GM18511 (cell line): ENCODE measurements around the gene PCK1.

Experiments used
- ATAC-seq: cut with Tn5 transposase; IDR thresholded peaks from one replicate; pipeline ENCODE4 v1.9.1; 2021; ENCODE audit warnings: mild to moderate bottlenecking, moderate library complexity; ENCODE audit not compliant: unreplicated experiment

PCK1 gene

DNA sequence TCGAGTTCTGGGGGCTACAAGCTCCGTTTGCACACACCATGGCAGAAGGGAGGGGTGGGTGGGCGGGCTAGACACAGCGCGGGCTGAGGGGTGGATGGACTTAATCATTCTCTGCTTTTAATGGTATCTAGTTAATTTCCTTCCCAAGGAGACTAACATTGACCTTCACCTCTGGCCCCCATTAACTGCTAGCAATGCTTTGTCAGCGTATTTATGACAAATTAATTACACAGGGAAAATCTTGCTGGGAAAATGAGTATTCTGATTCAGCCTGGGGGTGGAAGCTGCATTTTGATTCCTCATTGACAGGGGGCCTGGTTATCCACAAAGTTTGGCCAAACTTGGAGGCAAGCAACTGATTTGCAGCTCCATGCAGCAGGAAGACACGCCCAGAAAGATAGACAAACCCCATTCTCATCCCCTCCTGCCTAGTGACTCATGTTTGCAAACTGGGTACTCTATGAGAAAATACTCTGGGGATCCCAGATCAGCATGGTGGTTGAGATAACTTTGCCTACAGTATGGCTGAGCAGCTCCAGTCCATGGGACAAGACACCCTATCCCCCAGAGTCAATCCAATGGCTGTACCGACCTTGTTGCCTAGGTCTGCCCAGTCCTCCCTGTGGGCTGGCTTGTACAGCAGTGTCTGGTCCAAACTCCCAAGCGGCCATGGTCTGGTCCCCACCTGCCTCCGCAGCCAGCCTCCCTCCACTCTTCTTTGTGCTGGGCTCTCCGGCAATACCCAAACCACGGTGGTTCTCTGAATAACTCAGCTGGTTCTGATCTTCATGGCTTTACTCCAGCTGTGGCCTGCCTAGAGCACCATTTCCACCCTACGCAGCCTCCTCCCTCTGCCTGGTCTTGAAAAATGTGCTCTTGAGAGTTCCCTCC, 39.7 kb downstream of the PCK1 start:
- ATAC-seq, result no peak

DNA sequence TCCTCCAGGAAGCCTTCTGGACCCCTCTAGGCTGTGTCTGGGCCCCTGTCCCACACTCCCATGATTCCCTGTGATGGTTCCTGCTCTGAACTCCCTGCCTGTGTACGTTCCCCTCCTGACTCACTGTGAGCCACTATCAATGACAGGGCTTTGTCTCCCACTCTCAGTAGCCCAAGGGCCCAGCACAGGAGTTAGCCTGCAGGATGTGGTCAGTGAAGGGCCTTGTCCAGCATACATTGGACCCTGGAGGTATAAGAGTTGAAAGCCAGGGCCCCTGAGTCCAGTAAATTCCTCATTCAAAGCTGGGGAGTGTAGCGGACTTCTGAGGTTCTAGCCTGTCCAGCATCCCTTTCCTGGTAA, 40.3 kb downstream of the PCK1 start:
- no peak for ATAC-seq

DNA sequence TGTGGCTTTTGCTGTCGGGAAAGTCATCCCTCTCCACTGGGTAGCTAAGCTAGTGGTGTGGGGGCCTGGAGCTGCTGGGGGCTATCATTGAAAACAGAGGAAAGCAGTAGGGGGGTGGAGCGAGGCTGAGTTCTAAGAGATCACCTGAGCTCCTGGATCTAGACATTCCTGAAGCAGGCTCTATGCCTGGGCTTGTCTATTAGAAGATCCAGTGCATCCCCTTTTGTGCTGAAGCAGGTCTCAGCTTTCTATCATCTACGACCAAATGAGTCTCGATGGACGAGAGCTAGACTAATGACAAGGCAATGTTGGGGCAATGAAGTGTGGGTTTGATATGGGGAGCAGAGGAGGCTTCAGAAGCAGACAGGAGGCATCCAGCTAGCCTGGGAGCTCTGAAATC, 40.8 kb downstream of the PCK1 start:
- no peak for ATAC-seq

DNA sequence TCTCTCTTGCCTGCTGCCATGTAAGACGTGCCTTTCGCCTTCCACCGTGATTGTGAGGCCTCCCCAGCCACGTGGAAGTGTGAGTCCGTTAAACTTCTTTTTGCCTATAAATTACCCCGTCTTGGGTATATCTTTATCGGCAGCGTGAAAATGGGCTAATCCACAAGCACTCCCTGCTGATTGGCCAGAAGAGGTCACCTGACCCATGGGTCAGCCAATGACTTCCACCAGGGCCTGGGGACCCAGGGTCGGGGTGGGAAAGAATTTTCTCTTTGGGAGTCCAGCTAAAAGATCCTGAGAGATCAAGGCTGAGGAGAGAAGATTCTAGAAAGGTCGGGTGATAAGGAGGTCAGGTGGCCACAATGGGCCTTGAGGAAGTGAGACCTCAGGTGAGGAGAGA, 42.2 kb downstream of the PCK1 start:
- no peak for ATAC-seq

DNA sequence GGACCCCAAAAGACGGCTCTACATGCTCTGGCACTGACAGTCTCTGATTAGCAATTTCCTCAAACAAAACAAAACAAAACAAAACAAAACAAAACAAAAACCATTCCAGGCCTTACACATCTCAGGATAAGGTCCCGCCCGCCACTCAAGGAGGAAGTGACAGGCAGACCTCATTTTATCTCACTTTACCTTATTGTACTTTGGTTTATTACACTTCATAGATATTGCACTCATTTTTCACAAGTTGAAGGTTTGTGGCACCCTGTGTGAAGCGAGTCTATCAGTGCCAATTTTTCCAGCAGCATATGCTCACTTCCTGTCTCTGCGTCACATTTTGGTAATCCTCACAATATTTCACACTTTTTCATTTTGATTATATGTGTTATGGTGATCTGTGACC, 44.1 kb downstream of the PCK1 start:
- ATAC-seq, result no peak

DNA sequence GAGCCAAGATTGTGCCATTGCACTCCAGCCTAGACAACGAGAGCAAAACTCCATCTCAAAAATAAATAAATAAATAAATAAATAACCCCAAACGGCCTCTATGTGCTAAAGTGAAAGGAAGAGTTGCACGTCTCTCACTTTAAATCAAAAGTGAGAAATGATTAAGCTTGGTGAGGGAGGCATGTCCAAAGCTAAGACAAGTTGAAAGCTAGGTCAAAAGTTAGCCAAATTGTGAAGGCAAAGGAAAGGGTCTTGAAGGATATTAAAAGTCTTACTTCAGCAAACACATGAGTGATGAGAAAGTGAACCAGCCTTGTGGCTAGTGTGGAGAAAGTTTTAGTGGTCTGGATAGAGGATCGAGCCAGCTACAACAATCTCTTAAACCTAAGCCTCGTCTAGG, 45.0 kb downstream of the PCK1 start:
- ATAC-seq, result no peak

DNA sequence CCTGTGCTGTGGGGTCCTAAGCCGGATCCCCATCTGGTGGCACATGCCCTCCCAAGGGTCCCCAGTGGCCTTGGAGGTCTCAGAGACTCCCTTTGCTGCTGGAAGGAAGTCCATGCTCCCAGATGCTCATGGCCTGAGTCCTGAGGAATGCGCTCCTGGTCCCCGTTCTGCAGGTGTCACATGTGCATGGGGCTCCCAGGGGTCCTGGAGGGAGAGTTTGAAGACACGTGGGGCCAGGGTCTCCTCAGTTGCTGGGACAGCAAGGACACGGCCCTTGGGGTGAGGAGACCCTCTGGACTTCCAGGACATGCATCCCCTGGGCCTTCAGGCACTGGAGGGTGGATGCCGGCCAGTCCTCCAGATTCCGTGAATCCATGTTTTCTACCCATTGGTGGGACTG, 47.6 kb downstream of the PCK1 start:
- ATAC-seq, result no peak

DNA sequence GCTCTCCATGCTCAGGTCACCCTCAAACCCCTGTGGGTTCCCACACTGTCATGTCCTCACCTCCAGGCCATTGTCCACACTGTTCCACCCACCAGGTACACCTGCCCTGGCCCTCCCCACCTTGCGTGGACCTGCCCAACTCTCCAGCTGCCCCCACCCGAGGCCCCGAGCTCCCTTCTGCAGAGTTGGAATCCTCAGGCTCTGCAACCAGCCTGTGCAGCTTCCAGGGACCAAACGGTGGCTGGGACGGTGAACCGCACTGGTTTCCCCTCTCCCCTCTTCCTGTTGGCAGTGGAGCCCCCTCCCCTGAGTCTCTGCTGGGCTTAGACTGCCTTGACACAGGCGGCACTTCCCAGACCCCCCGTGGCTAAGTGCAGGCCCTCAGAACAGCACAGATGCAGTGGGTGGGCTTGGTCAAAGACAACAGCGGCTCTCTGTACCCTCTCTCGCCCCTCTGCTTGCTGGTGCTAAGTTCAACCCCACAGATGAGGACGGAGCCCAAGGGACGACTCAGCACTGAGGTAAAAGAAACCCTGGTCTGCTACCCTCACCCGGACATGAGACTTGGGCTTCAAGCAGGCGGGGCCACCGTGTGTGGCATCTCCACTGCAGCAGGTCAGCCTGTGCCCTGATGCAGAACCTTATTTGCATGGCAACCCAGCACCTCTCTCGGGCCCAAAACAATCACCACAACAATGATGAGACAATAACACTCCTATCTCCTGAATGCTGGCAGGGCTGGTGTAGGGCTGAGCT, 48.4 kb downstream of the PCK1 start:
- ATAC-seq, result no peak

DNA sequence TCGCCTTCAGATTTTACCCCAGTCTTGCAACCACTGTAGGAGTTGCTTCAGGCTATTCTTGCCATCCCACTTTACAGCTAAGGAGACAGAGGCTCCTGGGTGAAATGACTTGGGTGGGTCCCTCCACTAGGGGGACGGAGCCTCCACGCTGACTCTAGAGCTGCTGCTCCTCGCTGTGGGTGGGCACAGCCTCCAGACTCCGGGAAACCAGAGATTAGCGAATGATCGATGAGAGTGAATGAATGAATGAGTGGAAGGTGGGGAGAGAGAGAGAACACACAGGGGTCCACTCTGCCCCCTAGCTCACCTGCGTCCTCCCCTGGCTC, 48.9 kb downstream of the PCK1 start:
- no peak for ATAC-seq

DNA sequence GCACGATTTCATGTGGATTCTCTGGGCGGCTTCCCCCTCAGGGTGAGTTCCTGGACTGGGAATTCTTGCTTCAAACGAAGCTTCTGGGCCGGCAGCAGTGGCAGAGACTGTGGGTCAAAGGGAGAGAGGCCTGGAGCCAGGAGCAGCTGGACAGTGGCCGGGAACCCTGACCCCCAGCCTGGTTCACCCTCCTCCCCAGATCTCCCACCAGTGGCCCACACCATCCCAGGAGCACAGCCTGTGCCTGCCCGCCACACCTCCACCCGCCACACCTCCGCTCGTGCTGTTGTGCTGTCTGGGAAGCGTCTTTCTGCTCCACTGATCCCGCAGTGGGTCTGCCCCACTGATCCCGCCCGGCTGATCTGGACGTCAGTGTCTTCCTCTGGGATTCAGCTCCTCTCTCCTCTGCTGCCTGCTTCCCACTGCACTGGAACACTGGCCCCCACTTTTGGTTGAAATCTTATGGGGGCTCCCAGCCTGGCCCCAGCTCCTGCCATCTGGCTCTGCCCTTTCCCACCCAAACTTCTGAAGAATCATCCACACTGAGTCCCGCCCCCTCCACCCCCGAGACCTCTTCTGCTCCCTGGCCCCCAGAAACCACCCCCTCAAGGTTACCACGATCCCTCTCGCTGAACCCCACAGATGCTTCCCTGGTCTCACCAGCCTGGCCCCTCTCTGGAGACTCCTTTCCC, 49.5 kb downstream of the PCK1 start:
- no peak for ATAC-seq

DNA sequence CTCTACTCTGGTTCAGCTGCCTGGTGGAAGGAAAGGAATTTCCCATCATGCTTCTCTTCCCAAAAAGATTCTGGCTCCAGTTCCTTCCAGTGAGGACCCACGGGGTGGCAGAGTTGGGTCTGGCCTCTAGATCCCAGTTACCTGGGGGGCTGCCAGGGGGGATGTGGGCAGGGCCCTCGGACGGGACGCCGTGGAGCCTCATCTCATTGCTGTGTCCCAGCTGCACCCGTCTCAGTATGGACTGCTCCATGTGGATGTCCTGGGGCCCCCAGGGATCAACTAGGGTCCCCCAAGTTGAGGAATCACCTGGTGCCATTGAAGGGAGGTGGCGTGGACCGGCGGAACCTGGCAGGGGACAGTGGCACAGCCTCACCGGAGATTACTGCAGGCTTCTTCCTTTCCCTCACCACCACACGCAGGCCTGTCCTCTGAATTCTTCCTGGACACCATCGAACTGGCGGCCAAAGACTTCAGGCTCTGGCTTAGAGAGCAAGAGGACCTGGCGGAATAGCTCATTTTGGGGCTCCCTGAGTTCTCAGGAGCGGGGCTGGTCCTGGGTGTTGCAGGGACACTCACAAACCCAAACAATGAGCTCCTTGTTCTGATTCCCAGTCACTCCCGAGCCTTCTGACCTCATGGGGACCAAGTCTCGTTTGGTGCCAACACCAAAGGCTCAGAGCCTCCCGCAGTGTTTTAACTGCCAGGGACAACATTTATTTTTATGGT, 50.8 kb downstream of the PCK1 start:
- ATAC-seq, result no peak

DNA sequence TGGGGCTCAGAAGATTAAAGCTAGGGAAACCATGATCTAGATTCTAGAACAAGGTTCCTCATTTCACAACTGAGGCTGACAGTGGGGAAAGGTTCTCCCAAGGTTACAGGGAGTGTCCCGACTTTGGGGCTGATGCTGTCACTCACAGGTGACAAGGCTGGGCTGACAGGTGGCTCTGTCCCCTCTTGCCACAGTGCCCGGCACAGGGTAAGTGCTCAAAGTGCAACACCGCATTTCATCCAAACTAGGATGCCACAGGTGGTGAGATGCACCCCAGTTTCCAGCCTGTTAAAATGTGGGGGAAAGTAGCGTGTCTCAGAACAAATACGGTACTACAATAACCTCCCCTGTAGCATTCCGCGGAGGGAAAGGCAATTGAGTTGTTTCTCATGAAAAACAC, 51.5 kb downstream of the PCK1 start:
- no peak for ATAC-seq

DNA sequence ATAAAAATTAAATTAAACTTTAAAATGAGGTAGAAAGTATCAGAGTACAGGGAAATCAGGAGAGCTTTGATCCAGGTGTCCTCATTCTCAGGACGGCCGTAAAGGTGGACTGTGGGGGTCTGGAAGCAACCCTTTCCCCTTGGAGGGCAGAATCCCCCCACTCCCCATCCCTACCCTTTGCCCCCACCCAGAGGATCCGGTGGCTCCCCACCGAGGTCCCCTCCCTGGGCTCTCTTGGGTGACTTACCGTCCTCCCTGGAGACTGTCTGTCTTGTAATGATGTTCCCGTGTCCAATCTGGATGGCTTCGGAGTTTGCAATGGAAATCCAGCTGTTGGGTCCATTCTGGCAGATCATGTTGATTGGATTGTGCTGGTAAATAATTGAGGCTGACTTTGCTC, 52.0 kb downstream of the PCK1 start:
- ATAC-seq, result no peak

DNA sequence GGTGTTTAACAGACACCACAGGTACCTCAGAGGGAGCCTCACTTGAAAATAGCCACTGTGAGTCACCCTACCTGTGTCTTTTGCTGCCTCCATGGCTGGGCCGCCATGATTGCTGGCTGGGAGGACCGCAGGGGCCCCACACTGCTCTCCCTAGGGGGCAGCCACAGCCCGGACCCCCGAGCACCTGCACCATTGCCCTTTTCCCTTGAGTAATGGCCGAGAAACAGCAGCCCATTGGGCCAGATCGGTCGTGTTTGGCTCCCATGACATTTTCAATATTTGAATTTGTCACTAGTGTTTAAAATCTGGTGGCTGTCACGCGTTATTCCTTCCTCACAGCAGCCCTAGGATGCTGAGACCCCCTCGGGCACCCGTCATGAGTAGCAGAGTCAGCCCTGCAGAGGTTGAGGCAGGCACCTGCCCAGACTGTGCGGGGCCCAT, 52.6 kb downstream of the PCK1 start:
- ATAC-seq, result no peak

DNA sequence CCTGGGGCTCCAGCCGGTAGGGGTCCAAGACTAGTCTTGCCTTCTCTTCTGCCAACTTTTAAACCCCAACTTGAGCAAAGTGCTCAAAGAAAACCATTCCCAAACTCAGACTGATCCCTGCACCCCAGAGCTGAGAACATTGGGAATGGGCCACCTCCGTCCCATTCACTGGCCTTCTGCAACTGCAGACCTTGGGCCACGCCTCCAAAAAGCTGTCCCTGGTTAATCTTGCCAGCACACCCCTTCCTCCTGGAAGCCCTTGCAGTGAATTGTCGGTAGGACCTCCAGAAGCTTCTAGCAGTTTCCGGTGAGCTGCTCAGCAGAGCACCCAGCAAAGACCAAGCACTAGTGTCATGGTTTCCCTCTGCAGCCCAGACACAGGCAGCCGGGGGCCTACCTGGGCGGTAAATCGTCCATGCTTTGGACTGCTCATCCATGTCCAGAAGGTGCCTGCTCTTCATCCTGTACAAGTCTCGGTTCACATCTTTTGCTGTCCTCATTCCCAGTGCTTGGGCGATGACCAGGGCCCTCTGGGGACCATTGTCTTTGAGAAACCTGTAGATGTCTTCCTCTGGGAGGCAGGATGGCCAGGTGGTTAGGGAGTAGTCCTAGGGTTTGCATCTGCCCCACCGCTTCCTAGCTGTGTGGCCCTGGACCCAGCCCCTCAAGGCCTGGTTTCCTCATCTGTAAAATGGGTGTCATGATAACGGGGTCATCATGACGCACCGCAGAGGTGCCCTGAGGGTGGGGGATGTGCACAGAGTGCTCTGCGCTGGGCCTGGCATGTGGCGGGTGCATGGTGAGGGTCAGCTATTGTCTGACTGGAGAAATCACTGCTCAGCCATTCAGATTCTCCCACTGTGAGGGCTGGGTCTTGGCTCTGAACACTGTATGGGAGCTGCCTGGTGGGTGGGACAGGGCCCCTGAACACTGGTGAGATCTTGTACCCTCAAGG, 53.9 kb downstream of the PCK1 start:
- no peak for ATAC-seq

DNA sequence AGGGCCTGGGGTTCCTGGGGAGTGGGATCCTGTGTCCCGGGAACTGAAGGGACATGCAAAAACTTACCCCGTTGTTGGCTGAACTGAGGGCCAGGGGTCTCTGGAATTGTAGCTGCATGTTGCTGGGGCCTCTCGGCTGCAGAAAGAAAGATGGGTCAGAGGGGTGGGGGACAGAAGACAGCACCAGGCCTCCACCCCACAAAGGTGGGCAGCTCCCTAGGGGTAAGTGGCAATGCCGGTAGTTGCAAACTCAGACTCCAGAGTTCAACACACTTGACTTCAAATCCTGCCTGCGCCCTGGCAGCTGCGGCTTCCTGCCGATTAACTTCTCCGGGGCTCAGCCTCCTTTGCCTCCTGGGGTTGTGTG, 54.5 kb downstream of the PCK1 start:
- ATAC-seq, result no peak

DNA sequence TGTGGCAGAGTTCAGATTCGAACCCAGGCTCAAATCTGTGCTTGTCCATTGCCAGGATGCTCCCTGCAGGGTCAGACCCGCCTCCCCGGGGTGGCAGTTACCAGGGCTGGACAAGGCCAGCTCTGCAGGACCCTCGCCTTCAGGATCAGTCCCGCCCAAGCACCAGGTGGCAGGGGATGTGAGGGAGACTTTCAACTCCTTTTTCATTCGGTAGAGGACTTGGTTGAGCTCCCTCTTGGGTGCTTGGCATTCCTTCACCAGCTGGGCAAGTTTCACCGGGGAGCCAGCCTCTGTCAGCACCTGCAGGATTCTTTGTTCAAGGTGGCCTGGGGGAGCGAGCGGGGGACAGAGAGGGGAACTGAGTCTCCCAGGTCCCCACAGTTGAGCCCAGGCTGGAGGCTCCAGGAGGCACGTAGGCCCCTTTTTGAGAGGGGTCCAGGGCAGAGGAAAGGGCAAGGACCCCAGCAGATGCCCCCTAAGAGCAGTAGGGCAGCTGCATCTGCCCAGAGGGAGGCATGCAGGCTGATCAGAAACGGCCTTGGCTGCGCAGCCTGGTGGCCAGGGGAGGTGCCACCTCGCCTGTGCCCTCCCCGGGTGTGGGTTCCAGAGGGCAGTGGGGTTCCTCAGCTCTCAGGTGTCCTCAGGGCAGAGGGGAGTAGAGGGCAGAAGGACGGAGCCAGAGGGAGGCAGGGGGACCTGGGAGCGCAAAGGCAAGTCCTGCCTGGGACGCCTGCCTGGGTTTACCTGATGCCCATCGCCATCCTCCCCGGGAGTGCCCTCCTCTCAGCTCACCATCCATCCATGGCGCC, 55.4 kb downstream of the PCK1 start:
- ATAC-seq, result no peak

DNA sequence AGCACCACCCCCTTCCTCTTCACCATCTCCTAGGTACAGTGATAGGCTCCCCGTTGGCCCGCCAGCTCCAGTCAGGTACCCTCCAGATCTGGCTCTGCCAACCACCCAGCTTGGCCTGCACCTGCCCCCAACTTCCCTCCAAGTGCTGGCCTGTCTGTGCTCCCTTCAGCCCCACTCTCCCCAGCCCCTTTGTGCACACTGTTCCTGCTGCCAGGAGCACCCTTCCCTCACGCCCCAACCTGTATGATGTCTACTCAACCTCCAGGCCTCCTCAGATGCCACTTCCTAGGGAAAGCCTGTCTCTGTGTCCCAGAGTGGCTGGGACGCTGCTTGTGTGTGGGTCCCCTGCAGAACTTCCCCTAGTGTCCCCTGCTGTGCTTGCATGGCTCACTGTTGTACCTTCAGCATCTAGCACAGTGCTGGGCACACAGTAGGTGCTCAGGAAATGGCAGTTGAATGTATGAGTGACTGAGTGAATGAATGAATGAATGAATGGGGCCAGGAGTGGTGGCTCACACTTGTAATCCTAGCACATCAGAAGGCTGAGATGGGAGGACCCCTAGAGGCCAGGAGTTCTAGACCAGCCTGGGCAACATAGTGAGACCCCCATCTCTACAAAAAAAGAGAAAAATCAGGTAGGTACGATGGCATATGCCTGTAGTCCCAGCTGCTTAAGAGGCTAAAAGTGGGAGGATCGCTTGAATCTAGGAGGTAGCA, 56.3 kb downstream of the PCK1 start:
- ATAC-seq, result no peak
